Left hindlimb (tissue), 1 donor: ENCODE measurements around the gene LYRM4.

ENCODE experiments used
- DNase-seq: peaks from one replicate; pipeline ENCODE4 v3.0.0-alpha.2; 2018

The LYRM4 gene

DNA sequence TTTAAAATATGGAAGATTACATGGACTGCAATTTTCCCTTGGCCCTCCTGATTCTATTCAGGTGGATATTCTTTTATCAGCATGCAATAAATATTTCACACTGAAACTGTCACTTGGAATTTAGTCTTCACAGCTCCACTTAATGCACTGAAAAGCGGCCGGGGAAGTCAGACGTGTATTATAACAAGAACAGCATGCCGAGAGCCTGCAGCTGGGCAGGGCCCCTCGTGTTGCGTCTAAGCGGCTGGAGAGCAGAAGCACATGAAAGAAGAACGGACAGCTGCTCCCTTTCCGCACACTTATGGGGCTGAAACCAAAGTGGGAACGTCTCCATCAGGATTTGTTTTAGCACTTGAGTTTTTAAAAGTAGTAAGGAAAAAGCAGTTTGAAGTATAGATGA lies 57.2 kb downstream of the LYRM4 start:
- DNase-seq: peak; percentile 59

- DNase-seq: no peak
These were observed 57.8 kb downstream of the LYRM4 start for GRCh38 chr6:5202941-5203340.

GRCh38 chr6:5202206-5202605 lies 58.5 kb downstream of the LYRM4 start:
- no peak for DNase-seq

- no peak for DNase-seq
These were observed 59.5 kb downstream of the LYRM4 start for GRCh38 chr6:5201271-5201670.

GRCh38 chr6:5199702-5200101 lies 61.0 kb downstream of the LYRM4 start:
- no peak for DNase-seq

DNA sequence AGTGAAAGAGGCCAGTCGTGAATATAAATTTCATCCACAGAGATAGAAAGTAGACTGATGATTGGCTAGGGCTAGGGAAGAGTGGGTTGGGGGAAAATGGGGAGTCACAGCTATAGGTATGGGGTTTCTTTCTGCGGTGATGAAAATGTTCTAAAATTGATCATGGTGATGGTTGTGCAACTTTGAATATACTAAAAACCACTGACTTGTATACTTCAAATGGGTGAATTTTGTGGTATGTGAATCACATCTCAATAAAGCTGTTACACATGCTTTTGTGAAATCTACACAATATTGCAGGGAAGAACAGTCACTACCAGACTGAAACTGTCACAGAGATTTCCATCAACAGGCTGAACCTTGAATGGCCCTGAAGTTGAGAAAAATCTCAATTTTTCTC lies 61.5 kb downstream of the LYRM4 start:
- DNase-seq: no peak

DNA sequence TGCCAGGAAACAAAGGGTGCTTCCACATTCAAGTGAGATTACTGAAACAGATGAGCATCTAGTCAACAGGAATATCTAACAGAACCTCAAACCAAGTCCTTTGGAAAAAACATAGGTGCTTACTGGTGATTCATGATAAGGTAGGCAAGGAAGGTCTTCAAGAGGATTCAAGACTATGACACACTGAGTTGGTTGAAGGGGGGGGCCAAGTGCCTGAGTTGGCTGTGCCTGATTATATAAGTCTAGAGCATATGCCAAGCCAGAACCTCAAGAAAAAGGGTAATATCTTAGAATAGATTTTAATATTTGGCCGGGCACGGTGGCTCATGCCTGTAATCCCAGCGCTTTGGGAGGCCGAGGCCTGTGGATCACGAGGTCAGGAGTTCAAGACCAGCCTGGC lies 63.7 kb downstream of the LYRM4 start:
- no peak for DNase-seq

DNA sequence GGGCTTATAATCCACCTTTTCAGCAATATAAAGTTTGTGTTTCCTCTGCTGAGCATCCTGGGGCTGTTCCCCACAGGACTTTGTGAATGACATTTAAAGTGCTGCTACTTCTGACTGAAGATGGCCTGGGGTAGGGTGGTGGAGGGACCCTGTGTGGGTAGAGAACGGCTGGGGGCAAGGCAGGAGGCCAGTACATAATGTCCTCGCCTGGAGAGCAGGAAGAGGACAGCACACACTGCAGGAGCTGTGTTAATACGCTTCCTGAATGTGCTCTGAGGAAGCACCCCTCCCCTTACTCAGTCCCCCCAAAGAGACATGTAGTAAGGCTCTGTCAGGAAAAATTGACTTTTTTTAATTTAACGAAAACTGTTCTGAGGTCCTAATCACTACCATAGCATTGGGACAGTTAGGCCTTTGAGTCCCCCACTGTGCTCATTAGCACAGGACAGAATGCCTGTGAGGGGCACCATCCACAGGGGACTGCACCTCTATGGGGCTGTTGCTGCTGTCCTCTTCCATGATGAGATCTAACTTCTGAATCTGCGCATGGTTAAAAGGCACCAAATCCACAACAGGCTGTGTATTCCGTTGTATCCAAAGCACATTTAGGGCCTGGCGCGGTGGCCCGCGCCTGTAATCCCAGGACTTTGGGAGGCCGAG lies 68.5 kb downstream of the LYRM4 start:
- no peak for DNase-seq

DNA sequence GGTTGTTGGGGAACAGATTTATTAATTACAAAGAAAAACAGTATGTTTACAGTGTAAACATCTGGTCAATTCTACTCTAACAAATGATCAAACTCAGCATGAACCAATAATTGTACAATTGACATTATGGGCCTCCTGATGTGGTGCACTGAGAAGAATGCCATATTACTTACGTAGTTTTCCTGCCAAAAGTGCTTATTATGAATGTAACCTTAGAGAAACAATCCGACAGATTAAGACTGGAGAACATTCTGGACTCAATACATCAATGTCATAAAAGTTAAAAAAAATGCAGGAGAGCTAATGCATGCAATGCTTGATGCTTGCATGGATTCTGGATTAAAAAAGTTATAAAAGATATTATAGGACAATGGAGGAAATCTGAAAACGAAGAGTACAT lies 69.0 kb downstream of the LYRM4 start:
- no peak for DNase-seq

GRCh38 chr6:5191222-5191621 lies 69.5 kb downstream of the LYRM4 start:
- DNase-seq: no peak

GRCh38 chr6:5190507-5190906 lies 70.2 kb downstream of the LYRM4 start:
- no peak for DNase-seq

DNA sequence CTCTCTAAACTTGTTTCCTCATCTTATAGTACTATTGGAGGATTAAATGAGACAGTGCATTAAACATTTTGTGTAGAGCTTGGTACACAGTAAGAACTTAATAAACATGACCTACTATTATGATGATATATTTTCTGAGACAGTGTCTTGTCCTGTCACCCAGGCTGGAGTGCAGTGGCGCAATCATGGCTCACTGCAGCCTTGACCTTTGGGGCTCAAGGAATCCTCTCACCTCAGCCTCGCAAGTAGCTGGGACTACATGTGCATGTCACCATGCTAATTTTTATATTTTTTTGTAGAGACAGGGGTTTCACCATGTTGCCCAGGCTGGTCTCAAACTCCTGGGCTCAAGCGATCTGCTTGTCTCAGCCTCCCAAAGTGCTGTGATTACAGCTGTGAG lies 72.1 kb downstream of the LYRM4 start:
- no peak for DNase-seq

GRCh38 chr6:5184878-5185277 lies 75.9 kb downstream of the LYRM4 start:
- DNase-seq: no peak

DNA sequence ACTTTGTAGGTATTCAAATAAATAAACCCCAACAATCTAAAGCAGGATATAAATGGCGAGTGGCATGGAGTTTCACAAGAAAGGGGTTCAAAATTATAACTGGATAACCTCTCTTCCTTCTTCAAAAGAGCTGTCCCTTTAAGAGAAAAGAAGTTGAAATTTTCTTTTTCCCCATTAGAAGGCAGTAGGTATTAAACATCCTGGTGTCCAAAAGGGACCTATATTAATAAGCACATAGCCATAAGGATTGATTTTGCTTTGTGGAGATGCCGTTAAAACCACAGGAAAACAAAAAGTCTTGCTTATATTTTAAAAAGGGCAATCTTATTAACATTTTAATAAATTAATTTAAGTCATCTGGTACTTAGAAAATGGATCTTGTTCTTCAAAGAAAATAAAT lies 76.5 kb downstream of the LYRM4 start:
- DNase-seq: no peak

DNA sequence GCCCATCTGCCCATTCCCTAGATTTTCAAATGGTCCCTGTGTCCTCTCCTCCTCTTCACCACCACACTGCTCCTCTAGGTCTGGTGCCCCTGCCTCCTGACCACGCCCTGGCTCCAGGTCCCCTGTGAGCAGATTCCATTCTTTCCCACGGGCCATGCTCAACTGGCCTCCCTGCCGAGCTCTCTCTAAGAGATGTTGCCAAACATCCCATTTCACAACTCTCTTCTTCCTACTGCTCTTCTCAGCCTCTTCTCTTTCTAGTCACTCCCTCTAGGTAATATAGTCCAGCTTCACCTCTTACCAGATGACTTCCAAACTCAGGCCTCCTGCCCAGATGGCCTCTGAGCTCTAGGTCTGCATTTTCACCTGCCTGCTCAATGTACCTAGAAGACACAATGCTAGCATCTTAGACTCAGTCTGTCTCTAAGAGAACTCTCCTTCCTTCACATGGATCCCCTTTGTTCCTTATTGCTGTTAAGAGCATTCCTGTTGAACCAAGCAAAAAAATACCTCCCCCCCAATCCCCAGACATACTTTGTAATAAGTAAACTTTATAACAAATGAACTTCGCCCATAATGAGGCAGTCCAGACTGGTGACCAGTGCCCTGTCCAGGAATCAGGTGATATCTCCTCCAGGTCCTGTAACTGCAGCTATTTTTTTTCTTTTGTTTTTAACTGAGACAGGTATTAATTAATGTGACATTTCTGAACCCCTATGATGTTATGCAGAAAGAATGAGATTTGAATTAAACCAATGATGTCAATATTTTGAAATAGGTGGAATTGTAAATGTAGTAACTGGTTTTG lies 79.0 kb downstream of the LYRM4 start:
- DNase-seq: no peak

GRCh38 chr6:5180636-5181035 lies 80.1 kb downstream of the LYRM4 start:
- no peak for DNase-seq

GRCh38 chr6:5179917-5180316 lies 80.8 kb downstream of the LYRM4 start:
- no peak for DNase-seq

DNA sequence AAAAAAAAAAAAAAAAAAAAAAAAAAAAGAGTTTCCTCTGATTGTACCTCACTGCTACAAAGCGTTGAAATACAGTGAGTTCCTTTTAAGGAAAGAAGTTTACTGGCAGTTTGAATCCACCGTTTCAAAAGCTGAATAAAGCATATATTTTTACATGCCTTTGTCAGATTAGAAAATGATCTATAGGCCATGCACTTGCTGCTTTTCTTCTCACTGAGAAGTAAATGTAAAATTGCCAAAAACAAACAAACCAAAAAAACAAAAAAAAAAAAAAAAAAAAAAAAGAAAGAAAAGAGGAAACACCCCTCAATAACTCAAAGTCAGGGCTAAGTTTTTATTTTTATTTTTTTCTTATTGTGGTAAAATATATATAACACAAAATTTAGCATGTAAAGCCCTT lies 81.9 kb downstream of the LYRM4 start:
- no peak for DNase-seq

DNA sequence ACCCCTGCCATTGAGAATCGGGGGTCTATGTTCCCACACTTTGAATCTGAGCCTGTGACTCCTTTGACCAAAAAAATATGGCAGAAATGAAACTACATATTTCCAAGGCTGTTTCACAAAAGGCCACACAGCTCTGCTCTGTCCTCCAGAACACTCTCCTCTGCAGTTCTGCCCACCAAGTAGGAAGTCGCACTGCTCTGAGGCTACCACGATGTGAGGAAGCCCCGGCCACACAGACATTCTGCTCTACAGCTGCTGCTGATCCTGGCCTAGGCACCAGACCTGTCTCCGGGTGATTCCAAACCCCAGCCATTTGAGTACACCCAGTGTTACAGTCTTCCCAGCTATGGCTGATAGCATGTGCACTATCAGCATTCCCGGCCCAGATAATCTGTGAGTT lies 85.1 kb downstream of the LYRM4 start:
- DNase-seq: no peak

GRCh38 chr6:5174756-5175549 lies 85.8 kb downstream of the LYRM4 start:
- no peak for DNase-seq

GRCh38 chr6:5174244-5174643 lies 86.5 kb downstream of the LYRM4 start:
- DNase-seq: no peak

DNA sequence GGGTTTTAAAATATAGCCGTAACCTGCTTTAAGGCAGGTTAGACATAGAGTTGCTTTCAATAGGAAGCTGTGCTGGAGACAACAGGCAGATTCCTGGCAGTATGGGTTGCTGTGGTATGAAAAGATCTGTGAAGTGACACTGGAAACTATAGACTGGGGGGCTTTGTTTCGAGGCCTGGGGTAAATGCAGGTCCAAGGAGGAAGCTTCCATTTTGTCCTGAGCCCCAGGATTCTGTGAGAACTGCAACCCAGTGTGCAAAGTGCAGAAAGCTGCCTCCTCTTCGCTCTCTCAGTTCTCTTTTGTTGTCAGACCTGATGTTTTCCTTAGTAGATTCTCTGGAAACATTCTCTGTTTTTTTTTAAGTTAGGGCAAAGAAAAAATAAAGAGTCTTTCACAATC lies 86.9 kb downstream of the LYRM4 start:
- no peak for DNase-seq

DNA sequence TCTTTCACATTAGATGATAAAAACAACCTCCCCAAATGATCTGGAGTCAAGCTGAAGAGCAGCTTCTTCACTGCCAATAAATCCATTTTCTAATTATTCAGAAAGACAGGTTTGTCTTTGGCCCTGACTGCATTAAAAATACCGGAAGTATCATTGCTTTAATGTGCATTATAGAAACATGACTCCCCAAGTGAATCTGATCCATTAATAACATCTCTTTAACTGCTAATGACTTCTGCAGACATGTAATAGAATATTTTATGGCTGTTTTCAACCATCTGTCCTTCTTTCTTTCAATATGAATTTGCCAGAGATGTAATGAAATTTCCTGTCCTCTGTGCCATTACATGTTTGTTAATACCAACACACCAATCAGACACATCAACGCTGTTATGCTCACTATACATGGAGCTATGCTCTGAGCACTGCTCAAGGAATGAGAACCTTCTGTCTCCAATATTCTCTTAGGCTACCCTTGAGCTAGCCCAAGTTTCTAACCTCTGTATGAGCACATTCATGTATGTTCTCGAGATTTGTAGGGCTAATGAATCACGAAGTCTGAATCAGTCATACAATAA lies 87.8 kb downstream of the LYRM4 start:
- no peak for DNase-seq
